Head of caudate nucleus (tissue), 42 donors: Measurements from ENCODE around the gene GRID2.

Experiments
- DNase-seq, 42 donors: peaks; one replicate each; pipeline versions ENCODE4 v3.0.0 to v3.0.0-alpha.2; 2020 to 2021; ENCODE audit warnings: mixed read lengths in 7 of 42
- intact Hi-C: fragments of 100-400 bp; cut with DNase I; formaldehyde crosslinking; loops from one replicate; pipeline ENCODE4 v1.15.0; 2022

Gene GRID2

GRCh38 chr4:93767917-93768316, 1464.2 kb downstream of the GRID2 start:
- intact Hi-C loops = no loop called here

GRCh38 chr4:93770201-93770600, 1466.4 kb downstream of the GRID2 start:
- intact Hi-C loops = no loop called here
- no peak for DNase-seq

More at GRCh38 chr4:93767917-93768316, 1464.2 kb downstream of the GRID2 start:
- no peak for DNase-seq

GRCh38 chr4:93771640-93772411, 1468.1 kb downstream of the GRID2 start:
- no peak for DNase-seq
- intact Hi-C loops = no loop called here

GRCh38 chr4:93772858-93773257, 1469.1 kb downstream of the GRID2 start:
- intact Hi-C loops = no loop called here

GRCh38 chr4:93775551-93775950, 1471.8 kb downstream of the GRID2 start:
- intact Hi-C loops = no loop called here

More at GRCh38 chr4:93772858-93773257, 1469.1 kb downstream of the GRID2 start:
- no peak for DNase-seq

GRCh38 chr4:93776386-93777080, 1472.8 kb downstream of the GRID2 start:
- no peak for DNase-seq
- intact Hi-C loops = no loop called here

More at GRCh38 chr4:93775551-93775950, 1471.8 kb downstream of the GRID2 start:
- DNase-seq = no peak

- no peak for DNase-seq
- intact Hi-C loops = no loop called here
These were observed 1473.3 kb downstream of the GRID2 start for GRCh38 chr4:93777081-93777460.

GRCh38 chr4:93779228-93779627, 1475.5 kb downstream of the GRID2 start:
- no peak for DNase-seq
- intact Hi-C loops = no loop called here

- intact Hi-C loops = no loop called here
- DNase-seq = no peak
These were observed 1476.3 kb downstream of the GRID2 start for GRCh38 chr4:93780080-93780479.

GRCh38 chr4:93781198-93781597, 1477.4 kb downstream of the GRID2 start:
- intact Hi-C loops = no loop called here

GRCh38 chr4:93786149-93786548, 1482.4 kb downstream of the GRID2 start:
- intact Hi-C loops = no loop called here
- no peak for DNase-seq

More at GRCh38 chr4:93781198-93781597, 1477.4 kb downstream of the GRID2 start:
- no peak for DNase-seq

GRCh38 chr4:93788712-93789111, 1484.9 kb downstream of the GRID2 start:
- intact Hi-C loops = no loop called here
- DNase-seq = peak in 1 of 42 donors; percentile 16

- intact Hi-C loops = no loop called here
- peak; percentile 20 to 88 (median 68) for DNase-seq
These were observed 1487.9 kb downstream of the GRID2 start for GRCh38 chr4:93791570-93792195.

- intact Hi-C loops = no loop called here
- no peak for DNase-seq
These were observed 1498.3 kb downstream of the GRID2 start for GRCh38 chr4:93802045-93802444.

- DNase-seq = peak in 2 of 42 donors; percentile 5 to 24
- intact Hi-C loops = no loop called here
These were observed 1506.0 kb downstream of the GRID2 start for GRCh38 chr4:93809773-93810172.

- no peak for DNase-seq
- intact Hi-C loops = no loop called here
These were observed 1506.7 kb downstream of the GRID2 start for GRCh38 chr4:93810340-93810992.

GRCh38 chr4:93813092-93813491, 1509.3 kb downstream of the GRID2 start:
- intact Hi-C loops = no loop called here
- no peak for DNase-seq

GRCh38 chr4:93814141-93814540, 1510.4 kb downstream of the GRID2 start:
- intact Hi-C loops = no loop called here
- no peak for DNase-seq

GRCh38 chr4:93814722-93815121, 1511.0 kb downstream of the GRID2 start:
- DNase-seq = peak in 23 of 42 donors; percentile 13 to 66 (median 40)
- intact Hi-C loops = no loop called here
